ENCODE results near the gene NRCAM.

The NRCAM gene

GRCh38 chr7:108436906-108437305, 19.3 kb downstream of the NRCAM start:
- TF ChIP-seq SNAI2 (CRISPR knock-in tag; IDR thresholded peaks at IDR 0.05) (no peak), ARNTL (CRISPR knock-in tag; IDR thresholded peaks at IDR 0.05; ENCODE audit: borderline replicate concordance, low read depth) (no peak), ISL1 (CRISPR knock-in tag; IDR thresholded peaks at IDR 0.05) (no peak), GLIS3 (CRISPR knock-in tag; IDR thresholded peaks at IDR 0.05) (no peak), TOX (CRISPR knock-in tag; IDR thresholded peaks at IDR 0.05; ENCODE audit: borderline replicate concordance) (no peak), TCF4 (CRISPR knock-in tag; IDR thresholded peaks at IDR 0.05; ENCODE audit: borderline replicate concordance) (no peak), ZC3H10 (CRISPR knock-in tag; IDR thresholded peaks at IDR 0.05) (no peak), ZNF8 (CRISPR knock-in tag; IDR thresholded peaks at IDR 0.05) (no peak)
- ATAC-seq: no peak

DNA sequence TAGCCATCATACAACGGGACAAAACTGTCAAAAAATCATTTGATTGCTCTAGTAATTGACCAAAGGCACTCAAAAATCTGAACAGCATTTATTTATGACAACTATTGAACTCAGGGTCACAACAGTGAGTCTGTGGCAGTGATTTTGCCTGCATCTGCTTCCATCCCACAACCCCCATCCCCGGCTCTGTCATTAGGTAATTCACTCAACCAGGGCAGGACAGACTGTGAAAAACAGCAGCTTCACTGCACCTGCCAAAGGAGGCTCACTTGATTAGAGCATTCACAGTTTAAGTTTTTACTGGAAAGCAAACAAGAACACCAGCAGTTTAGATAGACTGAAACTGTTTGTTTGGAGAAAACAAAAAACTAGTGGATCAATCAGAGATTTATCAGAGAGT, 22.2 kb downstream of the NRCAM start:
- TF ChIP-seq TOX (CRISPR knock-in tag; IDR thresholded peaks at IDR 0.05; ENCODE audit: borderline replicate concordance): no peak
- TF ChIP-seq ZC3H10 (CRISPR knock-in tag; IDR thresholded peaks at IDR 0.05): no peak
- no peak for TF ChIP-seq SNAI2 (CRISPR knock-in tag; IDR thresholded peaks at IDR 0.05)
- TF ChIP-seq ISL1 (CRISPR knock-in tag; IDR thresholded peaks at IDR 0.05): no peak
- TF ChIP-seq, protein P1, sequence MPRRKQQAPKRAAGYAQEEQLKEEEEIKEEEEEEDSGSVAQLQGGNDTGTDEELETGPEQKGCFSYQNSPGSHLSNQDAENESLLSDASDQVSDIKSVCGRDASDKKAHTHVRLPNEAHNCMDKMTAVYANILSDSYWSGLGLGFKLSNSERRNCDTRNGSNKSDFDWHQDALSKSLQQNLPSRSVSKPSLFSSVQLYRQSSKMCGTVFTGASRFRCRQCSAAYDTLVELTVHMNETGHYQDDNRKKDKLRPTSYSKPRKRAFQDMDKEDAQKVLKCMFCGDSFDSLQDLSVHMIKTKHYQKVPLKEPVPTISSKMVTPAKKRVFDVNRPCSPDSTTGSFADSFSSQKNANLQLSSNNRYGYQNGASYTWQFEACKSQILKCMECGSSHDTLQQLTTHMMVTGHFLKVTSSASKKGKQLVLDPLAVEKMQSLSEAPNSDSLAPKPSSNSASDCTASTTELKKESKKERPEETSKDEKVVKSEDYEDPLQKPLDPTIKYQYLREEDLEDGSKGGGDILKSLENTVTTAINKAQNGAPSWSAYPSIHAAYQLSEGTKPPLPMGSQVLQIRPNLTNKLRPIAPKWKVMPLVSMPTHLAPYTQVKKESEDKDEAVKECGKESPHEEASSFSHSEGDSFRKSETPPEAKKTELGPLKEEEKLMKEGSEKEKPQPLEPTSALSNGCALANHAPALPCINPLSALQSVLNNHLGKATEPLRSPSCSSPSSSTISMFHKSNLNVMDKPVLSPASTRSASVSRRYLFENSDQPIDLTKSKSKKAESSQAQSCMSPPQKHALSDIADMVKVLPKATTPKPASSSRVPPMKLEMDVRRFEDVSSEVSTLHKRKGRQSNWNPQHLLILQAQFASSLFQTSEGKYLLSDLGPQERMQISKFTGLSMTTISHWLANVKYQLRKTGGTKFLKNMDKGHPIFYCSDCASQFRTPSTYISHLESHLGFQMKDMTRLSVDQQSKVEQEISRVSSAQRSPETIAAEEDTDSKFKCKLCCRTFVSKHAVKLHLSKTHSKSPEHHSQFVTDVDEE (CRISPR knock-in tag; IDR thresholded peaks at IDR 0.05): no peak
- TF ChIP-seq BACH2 (CRISPR knock-in tag; IDR thresholded peaks at IDR 0.05; ENCODE audit: borderline replicate concordance): no peak
- no peak for TF ChIP-seq ZNF565 (CRISPR knock-in tag; conservative IDR thresholded peaks at IDR 0.05; ENCODE audit: low read depth)
- ATAC-seq: no peak

DNA sequence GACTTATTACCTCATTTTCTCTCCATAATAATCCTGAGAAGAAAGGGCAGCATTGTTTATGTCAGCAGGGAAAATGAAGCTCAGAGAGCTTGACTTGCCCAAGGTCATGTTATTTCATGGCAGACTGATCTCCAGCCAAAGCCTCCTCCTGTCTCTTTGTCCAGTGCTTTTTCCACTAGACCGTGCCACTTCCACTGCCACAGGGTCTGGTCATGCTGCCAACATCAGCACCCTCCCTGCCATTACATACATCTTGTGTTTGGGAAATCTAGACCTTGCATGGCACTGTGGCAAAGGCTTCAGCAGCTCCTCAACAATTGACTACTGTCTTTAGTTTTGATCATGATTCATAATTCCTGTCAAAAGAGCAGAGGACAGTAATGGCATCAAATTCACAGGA, 25.1 kb downstream of the NRCAM start:
- no peak for TF ChIP-seq ZFP30 (CRISPR knock-in tag; IDR thresholded peaks at IDR 0.05)
- no peak for TF ChIP-seq PPARA (CRISPR knock-in tag; IDR thresholded peaks at IDR 0.05; ENCODE audit: borderline replicate concordance)
- no peak for TF ChIP-seq RARB (CRISPR knock-in tag; IDR thresholded peaks at IDR 0.05)
- TF ChIP-seq SNAI2 (CRISPR knock-in tag; IDR thresholded peaks at IDR 0.05): no peak
- TF ChIP-seq, protein P2, sequence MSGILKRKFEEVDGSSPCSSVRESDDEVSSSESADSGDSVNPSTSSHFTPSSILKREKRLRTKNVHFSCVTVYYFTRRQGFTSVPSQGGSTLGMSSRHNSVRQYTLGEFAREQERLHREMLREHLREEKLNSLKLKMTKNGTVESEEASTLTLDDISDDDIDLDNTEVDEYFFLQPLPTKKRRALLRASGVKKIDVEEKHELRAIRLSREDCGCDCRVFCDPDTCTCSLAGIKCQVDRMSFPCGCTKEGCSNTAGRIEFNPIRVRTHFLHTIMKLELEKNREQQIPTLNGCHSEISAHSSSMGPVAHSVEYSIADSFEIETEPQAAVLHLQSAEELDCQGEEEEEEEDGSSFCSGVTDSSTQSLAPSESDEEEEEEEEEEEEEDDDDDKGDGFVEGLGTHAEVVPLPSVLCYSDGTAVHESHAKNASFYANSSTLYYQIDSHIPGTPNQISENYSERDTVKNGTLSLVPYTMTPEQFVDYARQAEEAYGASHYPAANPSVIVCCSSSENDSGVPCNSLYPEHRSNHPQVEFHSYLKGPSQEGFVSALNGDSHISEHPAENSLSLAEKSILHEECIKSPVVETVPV (CRISPR knock-in tag; IDR thresholded peaks at IDR 0.05): no peak
- no peak for TF ChIP-seq TCF4 (CRISPR knock-in tag; IDR thresholded peaks at IDR 0.05; ENCODE audit: borderline replicate concordance)
- TF ChIP-seq ZC3H10 (CRISPR knock-in tag; IDR thresholded peaks at IDR 0.05): no peak
- no peak for TF ChIP-seq ZFP3 (CRISPR knock-in tag; IDR thresholded peaks at IDR 0.05)
- no peak for TF ChIP-seq TOX (CRISPR knock-in tag; IDR thresholded peaks at IDR 0.05; ENCODE audit: borderline replicate concordance)
- TF ChIP-seq, protein P1 (CRISPR knock-in tag; IDR thresholded peaks at IDR 0.05): no peak
- TF ChIP-seq, protein P3, sequence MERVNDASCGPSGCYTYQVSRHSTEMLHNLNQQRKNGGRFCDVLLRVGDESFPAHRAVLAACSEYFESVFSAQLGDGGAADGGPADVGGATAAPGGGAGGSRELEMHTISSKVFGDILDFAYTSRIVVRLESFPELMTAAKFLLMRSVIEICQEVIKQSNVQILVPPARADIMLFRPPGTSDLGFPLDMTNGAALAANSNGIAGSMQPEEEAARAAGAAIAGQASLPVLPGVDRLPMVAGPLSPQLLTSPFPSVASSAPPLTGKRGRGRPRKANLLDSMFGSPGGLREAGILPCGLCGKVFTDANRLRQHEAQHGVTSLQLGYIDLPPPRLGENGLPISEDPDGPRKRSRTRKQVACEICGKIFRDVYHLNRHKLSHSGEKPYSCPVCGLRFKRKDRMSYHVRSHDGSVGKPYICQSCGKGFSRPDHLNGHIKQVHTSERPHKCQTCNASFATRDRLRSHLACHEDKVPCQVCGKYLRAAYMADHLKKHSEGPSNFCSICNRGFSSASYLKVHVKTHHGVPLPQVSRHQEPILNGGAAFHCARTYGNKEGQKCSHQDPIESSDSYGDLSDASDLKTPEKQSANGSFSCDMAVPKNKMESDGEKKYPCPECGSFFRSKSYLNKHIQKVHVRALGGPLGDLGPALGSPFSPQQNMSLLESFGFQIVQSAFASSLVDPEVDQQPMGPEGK (CRISPR knock-in tag; IDR thresholded peaks at IDR 0.05; ENCODE audit: borderline replicate concordance): no peak
- no peak for TF ChIP-seq GLIS3 (CRISPR knock-in tag; IDR thresholded peaks at IDR 0.05)
- no peak for TF ChIP-seq ZNF8 (CRISPR knock-in tag; IDR thresholded peaks at IDR 0.05)
- no peak for TF ChIP-seq BACH2 (CRISPR knock-in tag; IDR thresholded peaks at IDR 0.05; ENCODE audit: borderline replicate concordance)
- no peak for TF ChIP-seq ESRRG (CRISPR knock-in tag; IDR thresholded peaks at IDR 0.05)

DNA sequence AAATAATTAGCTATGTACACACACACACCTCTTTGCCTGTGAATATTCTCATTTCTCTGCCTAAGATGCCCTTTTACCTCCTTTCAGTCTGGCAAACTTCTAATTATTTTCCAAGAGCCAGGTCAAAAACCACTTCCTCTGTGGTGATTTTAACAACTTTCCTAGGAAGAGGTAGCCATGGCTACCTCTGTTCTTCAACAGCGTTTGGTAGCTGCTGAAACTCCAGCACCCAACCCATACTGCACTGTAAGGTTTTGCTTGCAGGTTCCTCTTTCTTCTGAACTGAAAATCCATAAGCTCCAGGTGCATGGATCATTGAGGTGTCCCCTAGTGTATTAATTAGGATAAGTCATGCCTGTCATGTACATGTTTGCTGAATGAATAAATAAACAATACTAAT, 25.6 kb downstream of the NRCAM start:
- no peak for ATAC-seq
- TF ChIP-seq POU6F1 (CRISPR knock-in tag; IDR thresholded peaks at IDR 0.05; ENCODE audit: borderline replicate concordance, low read depth) (no peak), ZNF565 (CRISPR knock-in tag; conservative IDR thresholded peaks at IDR 0.05; ENCODE audit: low read depth) (no peak), TOX (CRISPR knock-in tag; IDR thresholded peaks at IDR 0.05; ENCODE audit: borderline replicate concordance) (no peak), ZNF70 (CRISPR knock-in tag; IDR thresholded peaks at IDR 0.05) (no peak), RARB (CRISPR knock-in tag; IDR thresholded peaks at IDR 0.05) (no peak), ESRRG (CRISPR knock-in tag; IDR thresholded peaks at IDR 0.05) (no peak), CREB5 (CRISPR knock-in tag; IDR thresholded peaks at IDR 0.05; ENCODE audit: low read depth) (no peak)

More for the DNA sequence above, 25.1 kb downstream of the NRCAM start:
- no peak for ATAC-seq
